Measurements from ENCODE around the gene PRDM8.

DNA sequence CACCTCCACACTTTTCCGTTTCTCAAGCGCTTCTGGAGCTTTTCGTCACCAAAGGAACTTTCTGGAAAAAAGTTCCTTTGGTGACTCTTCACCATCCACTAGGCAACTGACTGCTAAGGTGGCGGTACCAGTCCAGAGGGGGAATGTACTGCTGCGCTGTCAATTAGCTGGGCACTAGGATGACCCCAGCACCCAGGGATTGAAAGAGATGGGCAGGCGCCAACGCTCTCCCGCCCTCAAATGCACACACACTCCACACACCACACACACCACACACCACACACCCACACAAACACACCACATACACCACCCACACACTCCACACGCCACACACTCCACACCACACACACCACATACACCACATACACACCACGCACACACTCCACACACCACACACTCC, 10.4 kb downstream of the PRDM8 start:
- TF ChIP-seq EZH2phosphoT487 (IDR thresholded peaks at IDR 0.05), result no peak
- TF ChIP-seq, protein P1, sequence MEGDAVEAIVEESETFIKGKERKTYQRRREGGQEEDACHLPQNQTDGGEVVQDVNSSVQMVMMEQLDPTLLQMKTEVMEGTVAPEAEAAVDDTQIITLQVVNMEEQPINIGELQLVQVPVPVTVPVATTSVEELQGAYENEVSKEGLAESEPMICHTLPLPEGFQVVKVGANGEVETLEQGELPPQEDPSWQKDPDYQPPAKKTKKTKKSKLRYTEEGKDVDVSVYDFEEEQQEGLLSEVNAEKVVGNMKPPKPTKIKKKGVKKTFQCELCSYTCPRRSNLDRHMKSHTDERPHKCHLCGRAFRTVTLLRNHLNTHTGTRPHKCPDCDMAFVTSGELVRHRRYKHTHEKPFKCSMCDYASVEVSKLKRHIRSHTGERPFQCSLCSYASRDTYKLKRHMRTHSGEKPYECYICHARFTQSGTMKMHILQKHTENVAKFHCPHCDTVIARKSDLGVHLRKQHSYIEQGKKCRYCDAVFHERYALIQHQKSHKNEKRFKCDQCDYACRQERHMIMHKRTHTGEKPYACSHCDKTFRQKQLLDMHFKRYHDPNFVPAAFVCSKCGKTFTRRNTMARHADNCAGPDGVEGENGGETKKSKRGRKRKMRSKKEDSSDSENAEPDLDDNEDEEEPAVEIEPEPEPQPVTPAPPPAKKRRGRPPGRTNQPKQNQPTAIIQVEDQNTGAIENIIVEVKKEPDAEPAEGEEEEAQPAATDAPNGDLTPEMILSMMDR (IDR thresholded peaks at IDR 0.05), result no peak

Data from neural progenitor cell (in vitro differentiated cells).